GM23338 (cell line): ENCODE measurements around the gene HMGN4. TPM values are rescaled to one million over a fixed set of nuclear protein-coding genes. Genes with fewer than 3 reads are reported as not detected.

Source experiments
- ATAC-seq: fragments of 200-7000 bp; cut with Tn5 transposase; 3 replicates; pipeline ENCODE4 v1.9.1; 2020
- DNase-seq: peaks from one replicate; pipeline ENCODE4 v3.0.0-alpha.2; 2015; ENCODE audit warnings: low spot score
- H2AFZ ChIP-seq: fragments of 200-600 bp; sonication (generic); 2 replicates; pipeline ENCODE4 v1.8.0; 2016; ENCODE audit warnings: antibody characterized with exemption, mild to moderate bottlenecking, moderate library complexity
- H3F3A ChIP-seq: fragments of 200-600 bp; sonication (generic); replicated peaks from 2 replicates; pipeline ENCODE4 v1.8.0; 2017; ENCODE audit warnings: antibody characterized with exemption, mixed run types, low read depth
- H3K27ac ChIP-seq: fragments of 200-600 bp; sonication (generic); 2 replicates; pipeline ENCODE4 v1.6.1; 2016; ENCODE audit warnings: low read depth
- H3K27me3 ChIP-seq: fragments of 200-600 bp; sonication (generic); 2 replicates; pipeline ENCODE4 v1.8.0; 2016; ENCODE audit warnings: mild to moderate bottlenecking, mixed run types, moderate library complexity; ENCODE audit not compliant: insufficient read depth
- H3K36me3 ChIP-seq: fragments of 200-600 bp; sonication (generic); 2 replicates; pipeline ENCODE4 v1.8.0; 2016; ENCODE audit warnings: mild to moderate bottlenecking; ENCODE audit not compliant: insufficient read depth
- H3K4me1 ChIP-seq: fragments of 200-600 bp; sonication (generic); 2 replicates; pipeline ENCODE4 v1.8.0; 2016; ENCODE audit warnings: mild to moderate bottlenecking, moderate library complexity; ENCODE audit not compliant: insufficient read depth
- H3K4me2 ChIP-seq: fragments of 200-600 bp; sonication (generic); 2 replicates; pipeline ENCODE4 v1.7.1; 2017; ENCODE audit warnings: mixed run types
- H3K4me3 ChIP-seq: fragments of 200-600 bp; sonication (generic); 2 replicates; pipeline ENCODE4 v1.6.1; 2016; ENCODE audit warnings: mixed run types
- H3K79me2 ChIP-seq: fragments of 200-600 bp; sonication (generic); replicated peaks from 2 replicates; pipeline ENCODE4 v1.8.0; 2017; ENCODE audit warnings: mild to moderate bottlenecking; ENCODE audit not compliant: insufficient read depth
- H3K9me2 ChIP-seq: fragments of 200-600 bp; sonication (generic); 2 replicates; pipeline ENCODE4 v1.8.0; 2017; ENCODE audit not compliant: insufficient read depth
- H4K20me1 ChIP-seq: fragments of 200-600 bp; sonication (generic); replicated peaks from 2 replicates; pipeline ENCODE4 v1.8.0; 2017; ENCODE audit warnings: mild to moderate bottlenecking; ENCODE audit not compliant: insufficient read depth
- H3K27ac Mint-ChIP-seq: 2 replicates; pipeline ENCODE4 v1.8.0; 2020; ENCODE audit warnings: inconsistent platforms, mild to moderate bottlenecking, moderate library complexity, mixed read lengths
- H3K27me3 Mint-ChIP-seq: 3 replicates; pipeline ENCODE4 v1.8.0; 2022; ENCODE audit warnings: low read depth, mild to moderate bottlenecking, moderate library complexity, mixed read lengths, inconsistent platforms; ENCODE audit not compliant: insufficient read depth, poor library complexity
- H3K36me3 Mint-ChIP-seq: 3 replicates; pipeline ENCODE4 v1.8.0; 2021; ENCODE audit warnings: low read depth, mild to moderate bottlenecking, inconsistent platforms, moderate library complexity, mixed read lengths
- H3K4me1 Mint-ChIP-seq: 3 replicates; pipeline ENCODE4 v1.8.0; 2020; ENCODE audit warnings: mild to moderate bottlenecking, inconsistent platforms, mixed read lengths
- H3K4me3 Mint-ChIP-seq: 3 replicates; pipeline ENCODE4 v1.8.0; 2021; ENCODE audit warnings: moderate library complexity, mild to moderate bottlenecking, inconsistent platforms, mixed read lengths
- H3K9me3 Mint-ChIP-seq: 3 replicates; pipeline ENCODE4 v1.8.0; 2020; ENCODE audit warnings: moderate library complexity, mild to moderate bottlenecking, inconsistent platforms, mixed read lengths
- CREB1 ChIP-seq: fragments of 250-450 bp; sonication (Bioruptor Pico); IDR thresholded peaks from 2 replicates; pipeline ENCODE4 v1.5.0; 2020; ENCODE audit warnings: low read depth, mild to moderate bottlenecking, moderate library complexity
- CTCF ChIP-seq, 2 experiments: fragments of 200-600 bp in 1 of 2; sonication (generic) in 1 of 2; conservative IDR thresholded peaks; 2 replicates each; pipeline versions ENCODE4 v1.5.1 to v1.6.1; 2016 to 2017; ENCODE audit warnings: antibody characterized with exemption in 2 of 2, low read depth in 2 of 2, mild to moderate bottlenecking in 2 of 2, moderate library complexity in 1 of 2
- EZH2 ChIP-seq: fragments of 200-600 bp; sonication (generic); IDR thresholded peaks from one replicate; pipeline ENCODE4 v1.8.0; 2017; ENCODE audit warnings: antibody characterized with exemption, mild to moderate bottlenecking, low read depth; ENCODE audit not compliant: unreplicated experiment
- EZH2phosphoT487 ChIP-seq: fragments of 200-600 bp; sonication (generic); IDR thresholded peaks from one replicate; pipeline ENCODE4 v1.8.1; 2018; ENCODE audit warnings: antibody characterized with exemption; ENCODE audit not compliant: unreplicated experiment
- JUNB ChIP-seq: IDR thresholded peaks from one replicate; pipeline ENCODE4 v1.6.1; 2016; ENCODE audit warnings: antibody characterized with exemption; ENCODE audit not compliant: unreplicated experiment
- NANOG ChIP-seq: IDR thresholded peaks from 2 replicates; pipeline ENCODE4 v1.6.1; 2016; ENCODE audit warnings: antibody characterized with exemption, borderline replicate concordance
- POLR2AphosphoS5 ChIP-seq: IDR thresholded peaks from 2 replicates; pipeline ENCODE4 v1.6.1; 2016; ENCODE audit warnings: antibody characterized with exemption, low read depth
- ZNF114 ChIP-seq: fragments of 250-450 bp; sonication (Bioruptor Pico); IDR thresholded peaks from 2 replicates; pipeline ENCODE4 v1.5.0; 2020; ENCODE audit warnings: mild to moderate bottlenecking, moderate library complexity
- polyA plus RNA-seq: library from polyadenylated mRNA; unstranded; fragments of >200 nt; fragmentation: Nextera tagmentation; extraction: Ambion mirVana; gene quantifications from 2 replicates; pipeline ENCODE4 v1.2.1, GENCODE V29; 2016
- total RNA-seq: library from RNA; depleted of rRNA; stranded (reverse); fragments of >200 nt; shearing (Covaris generic); gene quantifications from 2 replicates; pipeline ENCODE4 v1.2.3, GENCODE V29; 2014
- TF ChIP-seq, protein P1 (sequence below): IDR thresholded peaks from 2 replicates; pipeline ENCODE4 v1.6.1; 2016; ENCODE audit warnings: antibody characterized with exemption

HMGN4 gene
- total and polyA plus RNA-seq, 2 experiments from 2014 or later: 35.3 to 91.4 TPM

DNA sequence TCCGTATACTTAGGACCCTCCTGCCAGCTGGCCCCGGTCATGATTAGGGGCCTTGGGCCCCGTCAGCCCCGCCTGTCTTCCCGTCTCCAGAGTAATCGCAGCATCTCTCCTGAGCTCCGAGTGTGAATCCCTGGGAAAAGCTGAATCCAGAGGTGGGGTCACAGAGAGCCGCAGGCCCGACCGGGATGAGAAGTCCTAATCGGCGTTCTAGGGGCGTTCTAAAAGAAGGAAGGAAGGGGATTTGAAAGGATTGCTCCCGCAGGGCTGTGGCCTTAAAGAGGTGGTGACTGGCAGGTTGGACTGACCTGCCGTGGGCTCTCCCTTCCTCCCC is 371 bp downstream of the HMGN4 start:
- Histone ChIP-seq H3K79me2 (peaks cover 41% of the 10 kb centered on the region), H3K27ac (peak overlapping the region; percentile 89), H2AFZ (peak overlapping the region; percentile 89), H3K4me2 (peak overlapping the region; percentile 94), H3K9me2 (no peaks in the 10 kb centered on the region), H3K4me1 (peaks cover 32% of the 10 kb centered on the region), H3K27me3 (no peaks in the 10 kb centered on the region), H3K4me3 (peak overlapping the region; percentile 89), H4K20me1 (no peaks in the 10 kb centered on the region; the same call in 1 of the 2 replicates), H3K36me3 (peaks cover 3% of the 10 kb centered on the region; the same call in 1 of the 2 replicates), H3F3A (0 out of 2 replicates have a peak, but pooled peaks cover 12% of the 10 kb centered on the region)
- Mint-ChIP-seq H3K4me1 (peaks cover 22% of the 10 kb centered on the region), H3K27ac (peak overlapping the region; percentile 98), H3K4me3 (peak overlapping the region; percentile 96), H3K36me3 (peaks cover 14% of the 10 kb centered on the region), H3K27me3 (peaks cover 21% of the 10 kb centered on the region), H3K9me3 (peaks cover 9% of the 10 kb centered on the region; the same call in 2 of the 3 replicates)
- DNase-seq: peak; percentile 68
- TF ChIP-seq NANOG: no peak
- TF ChIP-seq CTCF (conservative IDR thresholded peaks at IDR 0.05; ENCODE audit: low read depth in 2 of 2): no peak
- TF ChIP-seq EZH2: no peak
- TF ChIP-seq EZH2phosphoT487: no peak
- TF ChIP-seq, protein P1, sequence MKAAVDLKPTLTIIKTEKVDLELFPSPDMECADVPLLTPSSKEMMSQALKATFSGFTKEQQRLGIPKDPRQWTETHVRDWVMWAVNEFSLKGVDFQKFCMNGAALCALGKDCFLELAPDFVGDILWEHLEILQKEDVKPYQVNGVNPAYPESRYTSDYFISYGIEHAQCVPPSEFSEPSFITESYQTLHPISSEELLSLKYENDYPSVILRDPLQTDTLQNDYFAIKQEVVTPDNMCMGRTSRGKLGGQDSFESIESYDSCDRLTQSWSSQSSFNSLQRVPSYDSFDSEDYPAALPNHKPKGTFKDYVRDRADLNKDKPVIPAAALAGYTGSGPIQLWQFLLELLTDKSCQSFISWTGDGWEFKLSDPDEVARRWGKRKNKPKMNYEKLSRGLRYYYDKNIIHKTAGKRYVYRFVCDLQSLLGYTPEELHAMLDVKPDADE: no peak
- no peak for TF ChIP-seq POLR2AphosphoS5
- TF ChIP-seq ZNF114 (CRISPR knock-in tag): no peak
- TF ChIP-seq CREB1 (CRISPR knock-in tag): no peak
- TF ChIP-seq JUNB: no peak
- peak; percentile 33 for ATAC-seq

GRCh38 chr6:26539071-26539615 is 977 bp downstream of the HMGN4 start:
- peak overlapping the region; percentile 96 for H3K4me3 Mint-ChIP-seq
- no peak for ATAC-seq
- H3K9me2 ChIP-seq: no peaks in the 10 kb centered on the region
- peak overlapping the region; percentile 94 for H3K4me2 ChIP-seq
- peaks cover 9% of the 10 kb centered on the region; the same call in 2 of the 3 replicates for H3K9me3 Mint-ChIP-seq
- peak overlapping the region; percentile 89 for H3K4me3 ChIP-seq
- no peak for DNase-seq
- TF ChIP-seq CTCF (conservative IDR thresholded peaks at IDR 0.05; ENCODE audit: low read depth in 2 of 2): no peak
- peak overlapping the region; percentile 98 for H3K27ac Mint-ChIP-seq
- peak overlapping the region; percentile 89; the same call in 1 of the 2 replicates for H3K27ac ChIP-seq
- peaks cover 3% of the 10 kb centered on the region; the same call in 1 of the 2 replicates for H3K36me3 ChIP-seq
- H3F3A ChIP-seq: 0 out of 2 replicates have a peak, but pooled peaks cover 12% of the 10 kb centered on the region
- peaks cover 23% of the 10 kb centered on the region for H3K4me1 Mint-ChIP-seq
- H3K4me1 ChIP-seq: peaks cover 28% of the 10 kb centered on the region
- H4K20me1 ChIP-seq: no peaks in the 10 kb centered on the region; the same call in 1 of the 2 replicates
- peaks cover 41% of the 10 kb centered on the region for H3K79me2 ChIP-seq
- H3K27me3 Mint-ChIP-seq: peaks cover 21% of the 10 kb centered on the region
- H3K27me3 ChIP-seq: no peaks in the 10 kb centered on the region
- peak overlapping the region; percentile 89; the same call in 1 of the 2 replicates for H2AFZ ChIP-seq
- H3K36me3 Mint-ChIP-seq: peaks cover 18% of the 10 kb centered on the region
